Sigmoid colon (tissue), 3 donors: ENCODE measurements around the gene ATP10D.

Experiments
- CTCF ChIP-seq, 4 experiments: fragments of 450-650 bp in 3 of 4; fragments of 200-600 bp in 1 of 4; IDR thresholded peaks; one replicate each; pipeline ENCODE4 v1.5.1; 2016 to 2019; ENCODE audit warnings: antibody characterized with exemption in 4 of 4, mild to moderate bottlenecking in 3 of 4, moderate library complexity in 2 of 4
- POLR2A ChIP-seq, 2 donors: fragments of 450-650 bp; IDR thresholded peaks; one replicate each; pipeline ENCODE4 v1.6.1; 2016; ENCODE audit warnings: antibody characterized with exemption in 2 of 2, mild to moderate bottlenecking in 2 of 2, moderate library complexity in 2 of 2

DNA sequence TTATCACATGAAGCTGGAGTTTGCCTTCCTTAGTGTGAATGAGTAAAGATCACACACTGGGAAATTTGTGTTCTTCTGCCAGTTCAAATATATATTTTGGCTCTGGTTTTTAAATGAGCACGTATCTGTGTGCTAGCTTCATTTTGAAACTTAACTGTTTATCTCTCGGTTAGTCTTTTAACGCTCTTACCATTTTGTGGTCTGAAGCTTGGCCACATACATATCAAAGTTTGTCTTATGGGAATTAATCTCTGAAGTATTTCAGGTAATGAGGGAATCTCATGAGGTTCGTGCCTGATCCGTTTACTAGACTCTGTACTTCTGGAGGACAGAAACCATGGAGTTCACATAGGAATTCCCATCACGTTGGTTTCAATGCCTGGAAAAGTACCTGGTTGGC, 13.8 kb downstream of the ATP10D start:
- TF ChIP-seq CTCF (IDR thresholded peaks at IDR 0.05), result no peak
- no peak for TF ChIP-seq POLR2A (IDR thresholded peaks at IDR 0.05)
